Keratinocyte (primary cell): ENCODE data around the gene LARP1B. TPM values are rescaled to one million over a fixed set of nuclear protein-coding genes. Genes with fewer than 3 reads are reported as not detected.

Source experiments
- DNase-seq: peaks from one replicate; pipeline ENCODE4 v3.0.0-alpha.2; 2011; ENCODE audit warnings: low read depth, missing footprints, low spot score
- FAIRE-seq: peaks from 2 replicates; lab custom pipeline; 2011; peaks lifted over from hg19 to GRCh38; lab: Jason Lieb, UNC
- H2AFZ ChIP-seq: 2 replicates; pipeline ENCODE4 v1.6.0; 2012; ENCODE audit warnings: low read length, control low read depth, inconsistent platforms; ENCODE audit not compliant: control insufficient read depth
- H3K27ac ChIP-seq: 2 replicates; pipeline ENCODE4 v1.5.1; 2011; ENCODE audit warnings: low read length; ENCODE audit not compliant: control insufficient read depth, insufficient read depth
- H3K27me3 ChIP-seq: 3 replicates; pipeline ENCODE4 v1.6.0; 2011; ENCODE audit warnings: low read length; ENCODE audit not compliant: control insufficient read depth, insufficient read depth; ENCODE audit errors: extremely low read depth
- H3K36me3 ChIP-seq, 2 experiments: 2 replicates in 1 of 2; 3 replicates in 1 of 2; pipeline ENCODE4 v1.5.1; 2011; ENCODE audit warnings: low read length in 2 of 2, mild to moderate bottlenecking in 1 of 2; ENCODE audit not compliant: control insufficient read depth in 2 of 2, insufficient read depth in 2 of 2; ENCODE audit errors: extremely low read depth in 1 of 2
- H3K4me1 ChIP-seq: 3 replicates; pipeline ENCODE4 v1.5.1; 2011; ENCODE audit warnings: low read length; ENCODE audit not compliant: control insufficient read depth, insufficient read depth; ENCODE audit errors: extremely low read depth
- H3K4me2 ChIP-seq: 3 replicates; pipeline ENCODE4 v1.6.0; 2011; ENCODE audit warnings: low read depth, low read length; ENCODE audit not compliant: control insufficient read depth, insufficient read depth; ENCODE audit errors: extremely low read depth
- H3K4me3 ChIP-seq, 3 experiments: fragments of 200-600 bp in 1 of 3; sonication (generic) in 1 of 3; 2 replicates in 2 of 3; 3 replicates in 1 of 3; pipeline ENCODE4 v1.5.1; 2011 to 2016; ENCODE audit warnings: low read length in 3 of 3, mild to moderate bottlenecking in 3 of 3, control low read depth in 2 of 3, inconsistent platforms in 1 of 3, low read depth in 1 of 3, mixed read lengths in 1 of 3, mixed run types in 1 of 3, moderate library complexity in 1 of 3; ENCODE audit not compliant: control insufficient read depth in 2 of 3, insufficient read depth in 2 of 3; ENCODE audit errors: extremely low read depth in 1 of 3
- H3K79me2 ChIP-seq: 2 replicates; pipeline ENCODE4 v1.6.0; 2012; ENCODE audit warnings: low read length; ENCODE audit not compliant: control insufficient read depth, insufficient read depth
- H3K9ac ChIP-seq: 3 replicates; pipeline ENCODE4 v1.6.0; 2011; ENCODE audit warnings: low read length; ENCODE audit not compliant: control insufficient read depth, insufficient read depth; ENCODE audit errors: extremely low read depth
- H3K9me1 ChIP-seq: 3 replicates; pipeline ENCODE4 v1.6.0; 2011; ENCODE audit warnings: low read length; ENCODE audit not compliant: control insufficient read depth, insufficient read depth; ENCODE audit errors: extremely low read depth
- H3K9me3 ChIP-seq: 2 replicates; pipeline ENCODE4 v1.5.1; 2012; ENCODE audit warnings: low read depth, low read length; ENCODE audit not compliant: control insufficient read depth
- H4K20me1 ChIP-seq: 3 replicates; pipeline ENCODE4 v1.6.0; 2011; ENCODE audit warnings: low read length; ENCODE audit not compliant: control insufficient read depth, insufficient read depth; ENCODE audit errors: extremely low read depth
- CTCF ChIP-seq, 3 experiments: IDR thresholded peaks in 1 of 3; conservative IDR thresholded peaks in 1 of 3; optimal IDR thresholded peaks in 1 of 3; 2 replicates in 2 of 3; 3 replicates in 1 of 3; pipeline versions ENCODE3 to v1.5.1; 2011; ENCODE audit warnings: low read length in 3 of 3, mild to moderate bottlenecking in 3 of 3, moderate library complexity in 2 of 3, control low read depth in 1 of 3, inconsistent platforms in 1 of 3; ENCODE audit not compliant: insufficient read depth in 2 of 3; ENCODE audit errors: extremely low read depth in 1 of 3
- EZH2 ChIP-seq: IDR thresholded peaks from one replicate; pipeline ENCODE4 v1.6.1; 2012; ENCODE audit warnings: inconsistent platforms, mild to moderate bottlenecking, low read length, moderate library complexity
- dilution Hi-C: fragments of 300-500 bp; cut with MboI; formaldehyde crosslinking; loops from one replicate; pipeline ENCODE4 v1.7.0; 2020; ENCODE audit warnings: low sequenced_read_pairs; ENCODE audit not compliant: extremely low pct_ligation_motif_present
- polyA plus RNA-seq, 5 experiments: library from polyadenylated mRNA; depleted of rRNA in 3 of 5; stranded (reverse) in 3 of 5; stranded (forward) in 1 of 5; unstranded in 1 of 5; fragments of >200 nt; gene quantifications; 1 replicate in 1 of 5; 2 replicates in 3 of 5; 3 replicates in 1 of 5; pipeline versions ENCODE4 v1.2.1 to v1.2.3, GENCODE V29; 2011 to 2012; ENCODE audit warnings: missing spikeins in 2 of 5, low read depth in 1 of 5, low replicate concordance in 1 of 5

LARP1B gene
- polyA plus RNA-seq, 1 donor (not counting 4 experiments of a cell fraction or from before 2014, with no cell fraction given): 18.3 TPM

DNA sequence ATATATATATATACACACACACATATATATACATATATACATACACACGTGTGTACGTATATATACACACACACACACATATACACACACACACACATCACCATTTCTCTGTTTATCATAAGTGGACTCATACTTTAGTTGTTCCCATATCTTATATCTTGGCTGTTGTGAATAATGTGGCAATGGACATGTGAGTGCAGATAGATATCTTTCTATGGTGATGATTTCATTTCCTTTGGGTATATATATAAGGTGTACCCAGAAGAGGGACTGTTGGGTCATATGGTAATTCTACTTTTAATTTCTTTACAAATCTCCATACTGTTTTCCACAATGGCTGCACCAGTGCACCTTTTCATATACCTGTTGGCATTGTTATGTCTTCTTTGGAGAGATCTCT is 105.9 kb downstream of the LARP1B start:
- no peak overlapping the region for H2AFZ ChIP-seq
- dilution Hi-C loops: no loop called here
- H3K9me3 ChIP-seq: no peaks in the 10 kb centered on the region
- no peaks in the 10 kb centered on the region for H3K79me2 ChIP-seq
- no peak for FAIRE-seq
- H3K4me1 ChIP-seq: peaks cover 11% of the 10 kb centered on the region
- no peak overlapping the region for H3K27ac ChIP-seq
- H3K4me3 ChIP-seq: no peak overlapping the region
- no peaks in the 10 kb centered on the region for H3K9me1 ChIP-seq
- H3K27me3 ChIP-seq: no peaks in the 10 kb centered on the region
- H3K4me2 ChIP-seq: no peak overlapping the region
- no peak for DNase-seq
- H3K36me3 ChIP-seq: no peaks in the 10 kb centered on the region
- H3K9ac ChIP-seq: no peak overlapping the region
- H4K20me1 ChIP-seq: no peaks in the 10 kb centered on the region
- TF ChIP-seq CTCF (optimal IDR thresholded peaks at IDR 0.05 in 1 of 3, IDR thresholded peaks at IDR 0.05 in 1 of 3, conservative IDR thresholded peaks at IDR 0.05 in 1 of 3; ENCODE audit: extremely low read depth in 1 of 3, insufficient read depth in 2 of 3, low read length in 3 of 3): no peak
- TF ChIP-seq EZH2: no peak

DNA sequence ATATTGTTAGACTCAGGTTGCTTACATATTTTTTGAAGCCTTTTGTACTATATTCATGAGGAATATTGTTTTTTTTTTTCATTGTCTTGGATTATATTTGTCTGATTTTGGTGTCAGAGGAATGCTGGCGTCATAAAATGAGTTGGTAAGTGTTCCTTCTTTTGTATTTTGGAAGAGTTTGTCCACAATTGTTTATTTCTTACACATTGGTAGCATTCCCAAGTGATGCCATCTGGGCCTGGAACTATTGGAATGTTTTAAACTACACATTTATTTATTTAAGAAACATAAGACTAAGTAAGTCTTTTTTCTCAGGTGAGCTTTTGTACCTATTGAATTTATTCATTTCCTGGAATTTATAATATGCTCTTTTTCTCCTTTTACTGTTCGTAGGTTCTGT is 107.6 kb downstream of the LARP1B start:
- Histone ChIP-seq H3K9ac (no peak overlapping the region), H3K4me1 (peaks cover 2% of the 10 kb centered on the region), H3K4me2 (no peak overlapping the region), H3K79me2 (no peaks in the 10 kb centered on the region), H3K4me3 (no peak overlapping the region), H3K27me3 (no peaks in the 10 kb centered on the region), H4K20me1 (no peaks in the 10 kb centered on the region), H3K9me3 (no peaks in the 10 kb centered on the region), H3K27ac (no peak overlapping the region), H2AFZ (no peak overlapping the region), H3K9me1 (no peaks in the 10 kb centered on the region), H3K36me3 (no peaks in the 10 kb centered on the region)
- no peak for DNase-seq
- FAIRE-seq: no peak
- dilution Hi-C loops: no loop called here
- TF ChIP-seq CTCF (optimal IDR thresholded peaks at IDR 0.05 in 1 of 3, IDR thresholded peaks at IDR 0.05 in 1 of 3, conservative IDR thresholded peaks at IDR 0.05 in 1 of 3; ENCODE audit: extremely low read depth in 1 of 3, insufficient read depth in 2 of 3, low read length in 3 of 3) (no peak), EZH2 (no peak)
